GM10248 (cell line): ENCODE results near the gene MPPED2.

Source experiments
- CTCF ChIA-PET: fragments of 300-600 bp; sonication (Branson Sonifier 250); formaldehyde crosslinking; extraction: SDS; loops from one replicate; lab custom pipeline; 2021; ENCODE audit warnings: antibody characterized with exemption; lab: Yijun Ruan, JAX
- POLR2A ChIA-PET: fragments of 350-650 bp; sonication (Branson Sonifier 250); formaldehyde crosslinking; extraction: SDS; loops from one replicate; lab custom pipeline; 2020; ENCODE audit warnings: antibody characterized with exemption; lab: Yijun Ruan, JAX
- DNase-seq: peaks from one replicate; pipeline ENCODE4 v3.0.0; 2012; ENCODE audit errors: extremely low spot score
- CTCF ChIP-seq: IDR thresholded peaks from 2 replicates; pipeline ENCODE4 v1.5.1; 2012; ENCODE audit warnings: mild to moderate bottlenecking, low read depth; ENCODE audit errors: extremely low read depth, missing control alignments, control extremely low read depth

Gene MPPED2

DNA sequence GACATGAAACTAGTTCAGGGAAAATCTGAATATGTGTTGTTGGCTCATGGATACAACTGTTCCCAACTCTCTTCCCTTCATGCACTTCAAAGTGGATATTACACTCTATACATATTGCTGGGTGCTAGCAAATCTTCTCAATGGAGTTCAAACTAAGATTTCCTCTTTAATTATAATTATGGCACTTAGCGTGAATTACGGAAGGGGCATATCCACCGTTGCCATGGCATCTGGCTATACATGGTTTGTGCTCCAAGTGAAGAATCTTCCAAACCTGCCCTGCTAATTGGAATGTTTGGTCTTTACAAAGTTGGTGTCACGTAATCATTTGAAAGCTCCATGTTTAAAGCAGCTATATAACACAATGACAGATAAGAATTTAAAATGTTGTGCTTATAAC, 5.6 kb downstream of the MPPED2 start:
- TF ChIP-seq CTCF = no peak
- ChIA-PET POLR2A (no interaction called here), CTCF (no interaction called here)
- no peak for DNase-seq

DNA sequence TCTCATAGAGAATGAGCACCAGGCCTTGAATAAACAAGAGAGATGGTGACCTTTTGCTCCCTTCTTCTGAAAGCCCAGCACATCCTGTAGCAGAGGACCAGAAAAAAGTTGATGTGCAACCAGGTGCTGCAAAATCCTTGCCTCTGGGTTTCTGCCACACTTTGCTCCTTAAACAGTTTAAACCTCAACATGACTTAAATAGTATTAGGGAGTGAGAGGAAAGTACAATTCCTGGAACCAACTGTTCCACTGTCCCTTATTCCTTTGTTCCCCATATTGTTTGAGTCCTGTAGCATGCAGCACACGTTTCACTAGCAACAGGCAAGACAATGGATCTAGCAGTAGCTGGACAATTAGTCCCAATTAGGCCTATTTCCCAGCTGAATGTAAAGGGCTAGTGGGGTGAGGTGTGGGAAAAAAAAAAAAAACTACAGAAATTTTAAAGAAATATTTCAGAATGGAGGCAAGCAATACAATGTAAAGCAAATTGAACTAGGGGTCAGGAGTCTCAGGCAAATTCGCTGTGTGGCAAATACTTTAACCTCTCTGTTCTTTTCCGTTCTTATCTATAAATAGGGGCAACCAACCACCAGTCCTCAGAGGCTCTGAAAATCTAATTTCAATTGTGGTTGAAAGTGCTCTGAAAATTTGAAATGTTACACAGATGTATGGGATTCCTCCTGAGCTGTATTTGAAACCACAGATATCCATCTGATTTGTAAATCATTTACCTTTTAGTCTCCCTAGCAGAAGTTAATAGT, 6.6 kb downstream of the MPPED2 start:
- no peak for TF ChIP-seq CTCF
- POLR2A ChIA-PET = no interaction called here
- CTCF ChIA-PET = no interaction called here

DNA sequence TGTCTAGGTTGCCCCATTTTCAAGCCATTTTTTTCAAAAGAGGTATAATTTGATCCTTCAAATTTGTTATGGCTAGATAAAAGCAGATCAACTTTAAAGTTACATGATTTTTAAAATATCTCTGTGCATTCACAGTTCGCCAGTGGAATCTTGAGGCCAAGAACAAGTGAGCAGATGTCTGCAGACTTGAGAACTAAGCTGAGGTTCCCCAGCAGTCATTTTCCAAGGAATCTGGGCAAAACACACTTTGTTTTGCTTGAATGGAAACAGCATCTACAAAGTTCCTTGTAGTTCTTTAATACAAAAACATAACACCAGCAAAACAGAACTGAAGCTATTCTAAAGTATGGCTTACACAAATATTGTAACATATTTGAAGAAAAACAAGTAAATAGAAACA, 7.7 kb downstream of the MPPED2 start:
- CTCF ChIA-PET = no interaction called here
- POLR2A ChIA-PET = no interaction called here

More for the DNA sequence above, 6.6 kb downstream of the MPPED2 start:
- no peak for DNase-seq

GRCh38 chr11:30573951-30574350, 12.2 kb downstream of the MPPED2 start:
- no peak for TF ChIP-seq CTCF
- POLR2A ChIA-PET = no interaction called here
- CTCF ChIA-PET = interaction anchor here (1.0 to 1.7 kb wide), 2 partner anchors 9 to 21 kb away, joined by 3 to 4 read pairs; no protein-coding TSS in a partner anchor

More for the DNA sequence above, 7.7 kb downstream of the MPPED2 start:
- no peak for DNase-seq
- TF ChIP-seq CTCF = no peak

DNA sequence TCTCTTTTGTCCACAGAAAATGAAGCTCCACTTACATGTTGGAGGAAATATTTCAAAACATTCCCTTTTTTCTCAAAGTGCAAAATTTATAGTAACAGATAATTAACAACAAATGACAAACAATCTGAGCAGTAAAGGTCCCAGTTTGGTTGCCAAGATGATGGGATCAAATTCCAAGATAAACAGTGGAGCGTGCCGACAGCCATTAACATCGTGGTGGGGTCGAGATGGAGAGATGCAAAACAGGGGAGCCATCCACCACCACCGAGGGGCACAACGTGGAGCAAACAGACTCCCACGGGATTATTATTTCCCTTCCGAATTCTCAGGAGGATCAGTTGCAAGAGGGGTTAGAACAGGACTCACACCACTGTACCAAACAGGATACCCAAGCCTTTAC, 17.2 kb downstream of the MPPED2 start:
- no peak for TF ChIP-seq CTCF
- ChIA-PET CTCF (no interaction called here), POLR2A (no interaction called here)
- DNase-seq = no peak

More at GRCh38 chr11:30573951-30574350, 12.2 kb downstream of the MPPED2 start:
- no peak for DNase-seq

GRCh38 chr11:30567644-30568043, 18.5 kb downstream of the MPPED2 start:
- no peak for DNase-seq
- TF ChIP-seq CTCF = no peak
- CTCF ChIA-PET = interaction anchor here (0.6 kb wide), 1 partner anchor 28 kb away, joined by 3 read pairs; no protein-coding TSS in a partner anchor

More at GRCh38 chr11:30567644-30568043, 18.5 kb downstream of the MPPED2 start:
- POLR2A ChIA-PET = no interaction called here
